GM12801 (cell line): ENCODE measurements around the gene HDAC1.

Source experiments
- CTCF ChIP-seq: IDR thresholded peaks from one replicate; pipeline ENCODE4 v1.5.1; 2011; ENCODE audit warnings: control low read depth; ENCODE audit not compliant: insufficient read length; ENCODE audit errors: extremely low read depth

The HDAC1 gene

GRCh38 chr1:32334864-32335534 lies 43.1 kb downstream of the HDAC1 start:
- no peak for TF ChIP-seq CTCF

- TF ChIP-seq CTCF = no peak
Observed at GRCh38 chr1:32335535-32335789, 43.6 kb downstream of the HDAC1 start.

GRCh38 chr1:32335790-32336590 lies 44.1 kb downstream of the HDAC1 start, which contains the start of gene MARCKSL1:
MARCKSL1 (minus strand) TSS chr1:32336233; CDS start chr1:32336033, 200 bp downstream.
- TF ChIP-seq CTCF = no peak

GRCh38 chr1:32336591-32336932 lies 44.7 kb downstream of the HDAC1 start:
- no peak for TF ChIP-seq CTCF

- TF ChIP-seq CTCF = no peak
Observed at GRCh38 chr1:32336963-32337675, 45.2 kb downstream of the HDAC1 start.

DNA sequence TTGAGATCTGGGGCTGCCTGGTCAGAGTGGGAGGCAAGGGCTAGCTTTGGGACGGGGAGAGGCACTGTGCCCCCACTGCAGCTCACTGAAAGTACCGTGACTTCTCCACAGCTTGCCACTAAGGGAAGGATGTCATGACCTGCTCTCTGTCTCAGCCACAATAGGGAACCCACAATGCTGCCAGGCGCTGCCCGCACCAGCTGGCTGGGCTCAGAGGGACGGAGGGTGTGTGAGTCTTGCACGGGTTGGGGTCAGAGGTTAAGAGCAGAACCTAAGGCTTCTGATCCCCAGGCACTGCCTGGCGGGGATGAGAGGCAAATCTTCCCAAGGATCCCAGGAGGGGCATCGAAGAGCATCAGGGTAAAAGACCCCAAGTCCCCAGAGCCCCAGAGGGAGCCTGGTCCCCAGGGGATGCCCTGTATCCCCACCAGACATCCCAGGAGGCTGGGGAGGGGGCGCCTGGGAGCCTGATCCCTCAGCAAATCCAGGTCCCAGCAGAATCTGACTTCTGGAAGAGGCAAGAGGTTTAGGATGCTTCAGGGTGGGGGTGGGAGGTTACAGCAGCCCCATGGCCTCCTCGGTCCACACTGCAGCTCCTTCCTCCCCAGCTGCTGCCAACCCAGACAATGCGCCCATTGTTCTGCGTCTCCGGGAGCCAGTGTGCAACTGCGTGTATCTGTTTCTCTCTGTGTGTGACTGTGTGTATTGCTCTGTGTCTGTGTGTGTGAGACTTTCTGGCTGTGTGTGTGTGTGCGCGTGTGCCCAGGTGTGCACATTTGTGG lies 46.2 kb downstream of the HDAC1 start:
- TF ChIP-seq CTCF = no peak

- no peak for TF ChIP-seq CTCF
Observed at GRCh38 chr1:32338637-32339145, 46.8 kb downstream of the HDAC1 start.
